Upper lobe of left lung (tissue), 4 donors: Measurements from ENCODE around the gene TSPEAR.

Source experiments
- EP300 ChIP-seq, 4 donors: sonication (generic); formaldehyde crosslinking; IDR thresholded peaks; one replicate each; pipeline ENCODE4 v1.5.1; 2017; ENCODE audit warnings: antibody characterized with exemption in 4 of 4, control low read depth in 2 of 4
- POLR2A ChIP-seq, 4 donors: fragments of 450-650 bp; IDR thresholded peaks; one replicate each; pipeline ENCODE4 v1.5.1; 2016 to 2017; ENCODE audit warnings: antibody characterized with exemption in 4 of 4, mild to moderate bottlenecking in 2 of 4
- POLR2AphosphoS5 ChIP-seq, 2 donors: sonication (generic); formaldehyde crosslinking; IDR thresholded peaks; one replicate each; pipeline ENCODE4 v1.5.1; 2017; ENCODE audit warnings: antibody characterized with exemption in 2 of 2
- TF ChIP-seq, protein P1 (sequence below), 6 experiments: fragments of 450-650 bp in 4 of 6; fragments of 200-600 bp in 2 of 6; sonication (generic) in 2 of 6; IDR thresholded peaks; one replicate each; pipeline ENCODE4 v1.5.1; 2016 to 2019; ENCODE audit warnings: antibody characterized with exemption in 6 of 6

- TF ChIP-seq POLR2A (IDR thresholded peaks at IDR 0.05), result no peak
- TF ChIP-seq, protein P1, sequence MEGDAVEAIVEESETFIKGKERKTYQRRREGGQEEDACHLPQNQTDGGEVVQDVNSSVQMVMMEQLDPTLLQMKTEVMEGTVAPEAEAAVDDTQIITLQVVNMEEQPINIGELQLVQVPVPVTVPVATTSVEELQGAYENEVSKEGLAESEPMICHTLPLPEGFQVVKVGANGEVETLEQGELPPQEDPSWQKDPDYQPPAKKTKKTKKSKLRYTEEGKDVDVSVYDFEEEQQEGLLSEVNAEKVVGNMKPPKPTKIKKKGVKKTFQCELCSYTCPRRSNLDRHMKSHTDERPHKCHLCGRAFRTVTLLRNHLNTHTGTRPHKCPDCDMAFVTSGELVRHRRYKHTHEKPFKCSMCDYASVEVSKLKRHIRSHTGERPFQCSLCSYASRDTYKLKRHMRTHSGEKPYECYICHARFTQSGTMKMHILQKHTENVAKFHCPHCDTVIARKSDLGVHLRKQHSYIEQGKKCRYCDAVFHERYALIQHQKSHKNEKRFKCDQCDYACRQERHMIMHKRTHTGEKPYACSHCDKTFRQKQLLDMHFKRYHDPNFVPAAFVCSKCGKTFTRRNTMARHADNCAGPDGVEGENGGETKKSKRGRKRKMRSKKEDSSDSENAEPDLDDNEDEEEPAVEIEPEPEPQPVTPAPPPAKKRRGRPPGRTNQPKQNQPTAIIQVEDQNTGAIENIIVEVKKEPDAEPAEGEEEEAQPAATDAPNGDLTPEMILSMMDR (IDR thresholded peaks at IDR 0.05), result no peak
- TF ChIP-seq POLR2AphosphoS5 (IDR thresholded peaks at IDR 0.05), result no peak
- no peak for TF ChIP-seq EP300 (IDR thresholded peaks at IDR 0.05)
Observed at GRCh38 chr21:44681861-44682579, 29.4 kb downstream of the TSPEAR start, which contains the start of gene KRTAP12-1.
